T-helper 2 cell treated with Interferon-gamma antibody and Interleukin-4, amounts not matched to agents 5 μg/mL and 100 μg/mL, for 36 hours (primary cell): ENCODE measurements around the gene STON2.
A peak's percentile ranks its signal among the peaks of the same experiment; 100 is the strongest.
"Not testable (repeated sequence)": the region's sequence is repeated elsewhere in the genome, so short reads cannot be mapped to it uniquely, and the experiment has no call there.

Source experiments
- DNase-seq: peaks from one replicate; pipeline ENCODE4 v3.0.0; 2021; ENCODE audit warnings: low spot score
- H3K27ac Mint-ChIP-seq: one replicate; pipeline ENCODE4 v1.8.0; 2021; ENCODE audit warnings: mild to moderate bottlenecking, mixed read lengths
- H3K27me3 Mint-ChIP-seq: one replicate; pipeline ENCODE4 v1.8.0; 2021; ENCODE audit warnings: low read depth, mixed read lengths
- H3K36me3 Mint-ChIP-seq: one replicate; pipeline ENCODE4 v1.8.0; 2021; ENCODE audit warnings: low read depth, mixed read lengths
- H3K4me1 Mint-ChIP-seq: one replicate; pipeline ENCODE4 v1.8.0; 2021; ENCODE audit warnings: low read depth, mixed read lengths
- H3K4me3 Mint-ChIP-seq: one replicate; pipeline ENCODE4 v1.8.0; 2022; ENCODE audit warnings: mild to moderate bottlenecking, moderate library complexity, mixed read lengths
- H3K9me3 Mint-ChIP-seq: one replicate; pipeline ENCODE4 v1.8.0; 2021; ENCODE audit warnings: mixed read lengths

Gene STON2

GRCh38 chr14:81231540-81231939 is 168.6 kb downstream of the STON2 start:
- no peak overlapping the region for H3K4me3 Mint-ChIP-seq
- no peaks in the 10 kb centered on the region for H3K27me3 Mint-ChIP-seq
- no peak for DNase-seq
- H3K27ac Mint-ChIP-seq = no peak overlapping the region
- H3K9me3 Mint-ChIP-seq = no peaks in the 10 kb centered on the region
- no peaks in the 10 kb centered on the region for H3K36me3 Mint-ChIP-seq
- H3K4me1 Mint-ChIP-seq = peaks cover 3% of the 10 kb centered on the region

GRCh38 chr14:81224222-81224621 is 175.9 kb downstream of the STON2 start:
- Mint-ChIP-seq H3K4me3 (no peak overlapping the region), H3K9me3 (peaks cover 3% of the 10 kb centered on the region), H3K4me1 (peaks cover 7% of the 10 kb centered on the region), H3K36me3 (peaks cover 7% of the 10 kb centered on the region), H3K27me3 (peaks cover 3% of the 10 kb centered on the region), H3K27ac (no peak overlapping the region)
- DNase-seq = no peak

- H3K4me1 Mint-ChIP-seq = peaks cover 11% of the 10 kb centered on the region
- not testable (repeated sequence) for H3K27ac Mint-ChIP-seq, DNase-seq, H3K36me3 Mint-ChIP-seq, H3K4me3 Mint-ChIP-seq, H3K9me3 Mint-ChIP-seq, H3K27me3 Mint-ChIP-seq
Measured at GRCh38 chr14:81223788-81224187, 176.3 kb downstream of the STON2 start.

GRCh38 chr14:81222691-81223090 is 177.4 kb downstream of the STON2 start:
- H3K4me3 Mint-ChIP-seq = no peak overlapping the region
- peaks cover 4% of the 10 kb centered on the region for H3K27me3 Mint-ChIP-seq
- no peak for DNase-seq
- peaks cover 19% of the 10 kb centered on the region for H3K4me1 Mint-ChIP-seq
- H3K9me3 Mint-ChIP-seq = peaks cover 3% of the 10 kb centered on the region
- H3K36me3 Mint-ChIP-seq = peaks cover 11% of the 10 kb centered on the region
- H3K27ac Mint-ChIP-seq = no peak overlapping the region

- DNase-seq = no peak
- H3K27me3 Mint-ChIP-seq = peaks cover 4% of the 10 kb centered on the region
- H3K4me3 Mint-ChIP-seq = peak overlapping the region; percentile 94
- H3K27ac Mint-ChIP-seq = peak overlapping the region; percentile 98
- H3K4me1 Mint-ChIP-seq = peaks cover 23% of the 10 kb centered on the region
- peaks cover 11% of the 10 kb centered on the region for H3K36me3 Mint-ChIP-seq
- H3K9me3 Mint-ChIP-seq = peaks cover 3% of the 10 kb centered on the region
Measured at GRCh38 chr14:81222126-81222525, 178.0 kb downstream of the STON2 start.

- peaks cover 3% of the 10 kb centered on the region for H3K9me3 Mint-ChIP-seq
- H3K27me3 Mint-ChIP-seq = peaks cover 4% of the 10 kb centered on the region
Measured at GRCh38 chr14:81221579-81222102, 178.5 kb downstream of the STON2 start.

GRCh38 chr14:81220830-81221578 is 179.1 kb downstream of the STON2 start, which contains the start of gene GTF2A1:
Gene GTF2A1 (minus strand): TSS chr14:81220959. CDS start chr14:81220518, 441 bp downstream.
- Mint-ChIP-seq H3K9me3 (peaks cover 3% of the 10 kb centered on the region), H3K4me3 (peak within 1 kb of the TSS; percentile 100)

More at GRCh38 chr14:81221579-81222102, 178.5 kb downstream of the STON2 start:
- DNase-seq = no peak
- H3K4me3 Mint-ChIP-seq = peak overlapping the region; percentile 94
- peaks cover 11% of the 10 kb centered on the region for H3K36me3 Mint-ChIP-seq
- peaks cover 28% of the 10 kb centered on the region for H3K4me1 Mint-ChIP-seq
- peak overlapping the region; percentile 98 for H3K27ac Mint-ChIP-seq

GRCh38 chr14:81220580-81220829 is 179.6 kb downstream of the STON2 start:
- Mint-ChIP-seq H3K4me3 (peak overlapping the region; percentile 94), H3K36me3 (peaks cover 20% of the 10 kb centered on the region), H3K27me3 (peaks cover 4% of the 10 kb centered on the region), H3K27ac (peak overlapping the region; percentile 98), H3K4me1 (peaks cover 31% of the 10 kb centered on the region), H3K9me3 (peaks cover 3% of the 10 kb centered on the region)
- DNase-seq = no peak

More at GRCh38 chr14:81220830-81221578, 179.1 kb downstream of the STON2 start, which contains the start of gene GTF2A1:
- Mint-ChIP-seq H3K4me1 (peaks cover 31% of the 10 kb centered on the region), H3K36me3 (peaks cover 15% of the 10 kb centered on the region), H3K27me3 (peaks cover 4% of the 10 kb centered on the region), H3K27ac (peak within 1 kb of the TSS; percentile 100)
- DNase-seq = peak; percentile 96

GRCh38 chr14:81219759-81220579 is 180.2 kb downstream of the STON2 start:
- peaks cover 34% of the 10 kb centered on the region for H3K4me1 Mint-ChIP-seq
- H3K4me3 Mint-ChIP-seq = peak overlapping the region; percentile 100
- H3K27ac Mint-ChIP-seq = peak overlapping the region; percentile 100
- H3K36me3 Mint-ChIP-seq = peaks cover 24% of the 10 kb centered on the region
- DNase-seq = peak; percentile 44
- H3K27me3 Mint-ChIP-seq = peaks cover 4% of the 10 kb centered on the region
- peaks cover 3% of the 10 kb centered on the region for H3K9me3 Mint-ChIP-seq

- Mint-ChIP-seq H3K36me3 (peaks cover 27% of the 10 kb centered on the region), H3K27ac (peak overlapping the region; percentile 100), H3K9me3 (peaks cover 3% of the 10 kb centered on the region), H3K4me1 (peaks cover 36% of the 10 kb centered on the region), H3K27me3 (peaks cover 4% of the 10 kb centered on the region), H3K4me3 (peak overlapping the region; percentile 100)
- peak; percentile 84 for DNase-seq
Measured at GRCh38 chr14:81219210-81219758, 180.8 kb downstream of the STON2 start.

GRCh38 chr14:81211844-81212243 is 188.3 kb downstream of the STON2 start:
- Mint-ChIP-seq H3K9me3 (no peaks in the 10 kb centered on the region), H3K4me3 (no peak overlapping the region), H3K27ac (no peak overlapping the region), H3K27me3 (no peaks in the 10 kb centered on the region), H3K4me1 (peaks cover 40% of the 10 kb centered on the region), H3K36me3 (peaks cover 63% of the 10 kb centered on the region)
- DNase-seq = no peak
